ENCODE measurements around the gene ATXN2.

ATXN2 gene

DNA sequence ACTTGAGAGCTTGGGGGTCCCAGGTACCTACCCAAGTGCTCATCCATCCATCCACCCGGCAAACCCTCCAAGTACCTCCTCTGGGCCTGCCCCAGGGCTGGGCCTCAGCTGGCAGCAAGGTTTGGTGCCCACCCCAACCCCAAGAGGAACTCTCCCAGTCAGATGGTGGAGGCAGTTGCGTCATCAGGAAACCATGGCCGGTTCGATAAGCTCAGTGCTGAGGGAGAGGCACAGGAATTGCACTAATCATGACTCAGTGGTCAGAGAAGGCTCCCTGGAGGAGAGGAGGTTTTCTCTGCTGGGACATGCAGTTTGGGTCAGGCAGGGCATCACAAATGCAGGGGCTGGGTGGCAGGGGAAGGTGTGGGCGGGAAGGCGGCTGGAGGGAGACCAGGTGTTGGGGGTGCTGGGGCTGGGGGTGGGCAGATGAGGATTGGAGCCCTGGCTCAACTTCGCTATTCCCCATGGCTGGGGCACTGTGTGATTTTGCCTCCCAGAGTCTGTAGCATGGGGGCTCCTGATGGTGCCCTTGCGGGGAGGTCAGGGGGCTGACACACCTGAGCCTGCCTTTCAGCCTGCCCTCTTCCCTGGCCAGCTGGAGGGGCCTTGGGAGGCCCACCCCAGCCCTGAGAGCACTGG is 161.2 kb downstream of the ATXN2 start:
- H3K27me3 ChIP-seq (ENCODE audit: control insufficient read depth, insufficient read depth, low read length): no peaks in the 10 kb centered on the region
- no peak overlapping the region for H3K4me3 ChIP-seq (ENCODE audit: low read length)
- no peak overlapping the region for H3K27ac ChIP-seq (ENCODE audit: low read length)
- no peaks in the 10 kb centered on the region for H3K36me3 ChIP-seq (ENCODE audit: control insufficient read depth, low read depth, low read length)
- H3K9ac ChIP-seq (ENCODE audit: low read length): no peak overlapping the region
- peaks cover 13% of the 10 kb centered on the region for H3K4me1 ChIP-seq (ENCODE audit: control insufficient read depth, low read depth, low read length)
- H3K9me3 ChIP-seq (ENCODE audit: control insufficient read depth, low read depth, low read length): no peaks in the 10 kb centered on the region

DNA sequence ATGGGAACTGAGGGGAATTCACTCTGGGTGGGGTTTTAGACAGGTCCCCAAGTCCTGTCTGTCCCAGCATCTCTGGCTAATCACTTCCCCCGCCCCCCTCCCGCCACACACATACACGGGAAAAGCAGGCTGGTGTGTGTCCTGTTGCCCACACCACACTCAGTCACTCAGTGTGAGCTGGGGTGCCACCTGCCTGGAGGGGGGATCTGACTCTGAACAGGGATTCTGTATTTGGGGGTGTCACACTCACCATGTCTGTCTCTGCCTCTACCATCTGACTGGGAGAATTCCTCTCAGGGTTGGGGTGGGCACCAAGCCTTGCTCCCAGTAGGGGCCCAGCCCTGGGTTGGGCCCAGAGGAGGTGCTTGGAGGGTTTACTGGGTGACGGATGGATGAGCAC is 162.3 kb downstream of the ATXN2 start:
- Histone ChIP-seq H3K9me3 (ENCODE audit: control insufficient read depth, low read depth, low read length) (no peaks in the 10 kb centered on the region), H3K36me3 (ENCODE audit: control insufficient read depth, low read depth, low read length) (no peaks in the 10 kb centered on the region), H3K27ac (ENCODE audit: low read length) (no peak overlapping the region), H3K4me3 (ENCODE audit: low read length) (no peak overlapping the region), H3K27me3 (ENCODE audit: control insufficient read depth, insufficient read depth, low read length) (no peaks in the 10 kb centered on the region), H3K4me1 (ENCODE audit: control insufficient read depth, low read depth, low read length) (peaks cover 13% of the 10 kb centered on the region), H3K9ac (ENCODE audit: low read length) (no peak overlapping the region)

DNA sequence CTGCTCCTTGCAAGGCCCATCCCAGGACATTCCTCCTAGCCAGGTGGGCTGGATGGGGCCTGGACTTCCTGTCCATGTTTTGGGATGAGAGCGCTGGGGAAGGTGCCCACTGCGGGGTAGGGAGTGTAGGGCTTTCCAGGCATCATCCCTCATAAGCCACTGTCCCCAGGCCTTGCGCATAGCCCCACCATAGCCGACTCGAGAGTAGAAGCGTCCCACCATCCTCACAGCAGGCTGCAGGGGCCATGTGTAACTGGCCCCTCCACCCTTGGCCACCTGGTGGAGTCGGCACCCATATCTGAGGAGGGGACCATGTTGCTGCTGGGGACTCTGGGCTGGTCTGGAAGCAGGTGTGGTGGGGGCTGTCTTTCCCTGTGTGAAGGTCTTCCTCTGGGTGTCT is 162.8 kb downstream of the ATXN2 start:
- H3K4me1 ChIP-seq (ENCODE audit: control insufficient read depth, low read depth, low read length): peaks cover 17% of the 10 kb centered on the region
- H3K27ac ChIP-seq (ENCODE audit: low read length): no peak overlapping the region
- H3K9me3 ChIP-seq (ENCODE audit: control insufficient read depth, low read depth, low read length): no peaks in the 10 kb centered on the region
- no peaks in the 10 kb centered on the region for H3K36me3 ChIP-seq (ENCODE audit: control insufficient read depth, low read depth, low read length)
- no peak overlapping the region for H3K4me3 ChIP-seq (ENCODE audit: low read length)
- H3K9ac ChIP-seq (ENCODE audit: low read length): no peak overlapping the region
- no peaks in the 10 kb centered on the region for H3K27me3 ChIP-seq (ENCODE audit: control insufficient read depth, insufficient read depth, low read length)

DNA sequence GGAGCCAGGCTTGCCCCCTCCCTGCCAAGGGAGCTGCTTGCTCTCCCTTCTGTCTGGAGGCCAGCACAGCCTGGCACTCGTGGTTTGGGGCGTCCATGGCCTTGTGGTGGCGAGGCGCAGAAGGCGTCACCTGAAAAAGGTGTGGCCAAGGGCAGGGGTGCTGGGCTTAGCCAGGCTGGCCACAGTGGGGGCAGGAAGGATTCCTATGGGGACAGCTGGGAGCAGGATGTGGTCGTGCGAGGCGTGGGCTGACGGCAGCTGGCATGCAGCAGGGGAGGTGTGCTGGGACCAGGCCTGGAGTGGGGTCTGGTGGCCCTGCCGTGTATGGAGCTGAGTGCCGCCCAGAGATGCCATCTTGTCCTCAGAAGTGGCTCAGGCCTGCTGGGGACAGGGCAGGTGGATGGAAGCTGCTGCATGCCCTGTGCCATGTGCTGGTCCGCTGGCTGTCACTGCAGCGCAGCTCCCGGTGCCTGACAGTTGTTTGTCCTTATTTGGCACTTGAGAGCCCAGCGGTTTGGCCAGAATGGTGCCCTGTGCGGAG is 163.4 kb downstream of the ATXN2 start:
- H3K4me1 ChIP-seq (ENCODE audit: control insufficient read depth, low read depth, low read length): peaks cover 17% of the 10 kb centered on the region
- H3K27me3 ChIP-seq (ENCODE audit: control insufficient read depth, insufficient read depth, low read length): no peaks in the 10 kb centered on the region
- H3K4me3 ChIP-seq (ENCODE audit: low read length): no peak overlapping the region
- no peak overlapping the region for H3K9ac ChIP-seq (ENCODE audit: low read length)
- no peaks in the 10 kb centered on the region for H3K9me3 ChIP-seq (ENCODE audit: control insufficient read depth, low read depth, low read length)
- no peaks in the 10 kb centered on the region for H3K36me3 ChIP-seq (ENCODE audit: control insufficient read depth, low read depth, low read length)
- H3K27ac ChIP-seq (ENCODE audit: low read length): no peak overlapping the region

DNA sequence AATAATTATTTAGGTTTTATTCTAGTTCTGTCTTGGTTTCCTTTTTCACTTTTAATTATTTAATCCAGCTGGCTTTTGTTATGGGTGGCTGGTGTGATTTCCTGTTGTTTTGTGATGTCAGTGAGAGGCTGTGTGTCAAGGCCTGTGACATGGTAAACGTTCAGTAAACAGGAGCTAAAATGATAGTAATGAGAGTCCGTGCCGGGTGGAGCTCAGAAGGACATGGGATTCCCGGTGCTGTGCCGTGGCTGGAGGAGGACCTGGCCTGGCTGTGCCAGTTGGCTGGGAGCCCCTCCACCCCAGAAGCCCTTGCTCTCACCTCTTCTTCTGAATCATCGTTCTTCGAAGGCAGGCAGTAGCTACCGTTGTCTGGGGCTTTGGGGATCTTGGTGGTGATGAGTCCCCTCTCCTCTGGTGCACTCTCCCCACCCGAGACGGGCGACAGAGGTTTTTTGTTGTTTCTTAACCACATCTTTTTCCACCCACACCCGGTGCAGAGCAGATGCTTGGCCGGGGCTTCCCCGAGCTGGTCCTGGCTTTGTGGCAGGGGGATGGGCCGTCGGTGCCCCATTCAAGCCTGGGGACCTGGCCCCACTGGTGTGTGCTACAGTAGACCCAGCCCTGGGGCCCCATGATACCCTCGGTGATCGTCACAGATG is 164.3 kb downstream of the ATXN2 start:
- Histone ChIP-seq H3K9me3 (ENCODE audit: control insufficient read depth, low read depth, low read length) (no peaks in the 10 kb centered on the region), H3K27ac (ENCODE audit: low read length) (no peak overlapping the region), H3K36me3 (ENCODE audit: control insufficient read depth, low read depth, low read length) (no peaks in the 10 kb centered on the region), H3K4me1 (ENCODE audit: control insufficient read depth, low read depth, low read length) (peaks cover 17% of the 10 kb centered on the region), H3K9ac (ENCODE audit: low read length) (no peak overlapping the region), H3K27me3 (ENCODE audit: control insufficient read depth, insufficient read depth, low read length) (no peaks in the 10 kb centered on the region), H3K4me3 (ENCODE audit: low read length) (no peak overlapping the region)

DNA sequence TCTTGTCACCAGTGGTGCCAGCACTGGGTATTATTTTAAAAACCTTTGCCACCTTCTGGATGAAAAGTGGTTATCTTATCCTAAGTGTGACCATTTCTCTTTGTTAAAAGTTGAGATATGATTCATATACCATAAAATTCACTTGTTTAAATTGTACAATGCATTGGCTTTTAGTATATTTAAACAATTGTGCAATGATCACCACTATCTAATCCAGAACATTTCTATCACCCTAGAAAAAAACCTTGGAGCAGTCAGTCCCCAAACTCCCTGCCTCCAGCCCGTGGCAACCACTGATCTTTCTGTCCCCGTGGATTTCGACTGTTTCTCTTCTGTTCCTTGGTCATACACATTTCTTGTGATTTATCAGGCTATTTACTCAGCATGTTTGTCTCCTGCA is 165.1 kb downstream of the ATXN2 start:
- Histone ChIP-seq H3K9ac (ENCODE audit: low read length) (no peak overlapping the region), H3K9me3 (ENCODE audit: control insufficient read depth, low read depth, low read length) (no peaks in the 10 kb centered on the region), H3K4me3 (ENCODE audit: low read length) (no peak overlapping the region), H3K27ac (ENCODE audit: low read length) (no peak overlapping the region), H3K27me3 (ENCODE audit: control insufficient read depth, insufficient read depth, low read length) (no peaks in the 10 kb centered on the region), H3K36me3 (ENCODE audit: control insufficient read depth, low read depth, low read length) (no peaks in the 10 kb centered on the region), H3K4me1 (ENCODE audit: control insufficient read depth, low read depth, low read length) (peaks cover 17% of the 10 kb centered on the region)

DNA sequence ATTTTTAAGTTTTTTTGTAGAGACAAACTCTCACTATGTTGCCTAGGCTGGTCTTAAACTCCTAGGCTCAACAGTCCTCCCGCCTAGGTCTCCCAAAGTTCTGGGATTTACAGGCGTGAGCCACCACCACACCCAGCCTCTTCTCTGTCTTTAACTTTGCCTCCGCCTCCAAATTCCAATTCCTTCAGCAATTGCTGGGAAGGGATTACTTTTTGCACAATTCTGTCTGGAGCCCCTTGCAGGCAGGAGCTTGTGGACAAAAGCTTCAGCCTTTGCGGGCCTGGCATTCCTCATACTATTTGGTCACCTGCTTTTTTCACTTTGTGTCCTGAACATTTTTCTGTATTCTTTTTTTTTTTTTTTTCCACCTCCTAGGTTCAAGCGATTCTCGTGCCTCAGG is 167.3 kb downstream of the ATXN2 start:
- H3K27ac ChIP-seq (ENCODE audit: low read length): no peak overlapping the region
- no peaks in the 10 kb centered on the region for H3K36me3 ChIP-seq (ENCODE audit: control insufficient read depth, low read depth, low read length)
- H3K27me3 ChIP-seq (ENCODE audit: control insufficient read depth, insufficient read depth, low read length): no peaks in the 10 kb centered on the region
- no peak overlapping the region for H3K4me3 ChIP-seq (ENCODE audit: low read length)
- no peaks in the 10 kb centered on the region for H3K9me3 ChIP-seq (ENCODE audit: control insufficient read depth, low read depth, low read length)
- peaks cover 17% of the 10 kb centered on the region for H3K4me1 ChIP-seq (ENCODE audit: control insufficient read depth, low read depth, low read length)
- H3K9ac ChIP-seq (ENCODE audit: low read length): no peak overlapping the region

DNA sequence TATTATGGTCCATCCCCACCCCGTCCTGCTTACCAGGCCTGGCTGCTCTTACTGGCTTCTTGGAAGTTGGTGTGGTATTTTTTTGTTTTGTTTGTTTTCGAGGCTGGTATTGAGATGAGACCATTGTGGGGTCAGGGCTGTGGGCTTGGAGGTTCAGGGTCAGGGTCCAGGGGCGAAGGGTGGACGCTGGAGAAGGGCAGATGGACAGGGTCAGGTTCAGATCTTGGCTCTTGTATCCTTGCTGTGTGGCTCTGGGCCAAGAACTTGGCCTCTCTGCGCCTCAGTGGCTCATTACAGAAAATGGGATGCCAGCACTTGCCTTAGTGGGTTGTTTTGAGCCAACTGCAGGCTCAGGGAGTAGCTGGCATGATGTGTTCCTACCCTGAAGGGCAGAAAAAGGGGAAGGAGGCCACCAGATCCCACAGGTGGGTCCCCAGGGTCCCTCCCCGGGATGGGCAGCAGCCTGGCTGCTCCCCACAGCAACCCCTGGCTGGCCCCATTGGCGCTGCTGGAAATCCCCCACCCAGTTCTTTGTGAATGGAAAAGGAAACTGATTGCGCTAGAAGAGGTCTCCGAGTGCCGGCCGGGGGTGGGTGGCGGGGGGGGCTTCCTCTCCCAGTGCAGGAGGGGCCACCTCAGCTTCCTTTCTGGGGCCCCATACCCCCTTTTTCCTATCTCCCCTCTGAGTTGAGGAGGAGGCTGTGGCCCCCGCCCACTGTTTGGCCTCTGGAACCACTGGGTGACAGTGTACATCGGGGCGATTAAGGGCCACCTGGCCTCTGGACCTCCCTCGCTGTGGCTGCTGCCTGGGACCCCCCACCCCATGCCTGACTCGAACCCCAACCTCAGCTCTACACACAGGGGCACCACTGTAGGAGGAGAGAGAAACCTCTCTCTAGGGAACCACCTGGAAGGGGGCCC is 168.4 kb downstream of the ATXN2 start:
- peaks cover 3% of the 10 kb centered on the region for H3K36me3 ChIP-seq (ENCODE audit: control insufficient read depth, low read depth, low read length)
- H3K9me3 ChIP-seq (ENCODE audit: control insufficient read depth, low read depth, low read length): no peaks in the 10 kb centered on the region
- H3K4me1 ChIP-seq (ENCODE audit: control insufficient read depth, low read depth, low read length): peaks cover 17% of the 10 kb centered on the region
- H3K9ac ChIP-seq (ENCODE audit: low read length): no peak overlapping the region
- no peaks in the 10 kb centered on the region for H3K27me3 ChIP-seq (ENCODE audit: control insufficient read depth, insufficient read depth, low read length)
- no peak overlapping the region for H3K27ac ChIP-seq (ENCODE audit: low read length)
- no peak overlapping the region for H3K4me3 ChIP-seq (ENCODE audit: low read length)

DNA sequence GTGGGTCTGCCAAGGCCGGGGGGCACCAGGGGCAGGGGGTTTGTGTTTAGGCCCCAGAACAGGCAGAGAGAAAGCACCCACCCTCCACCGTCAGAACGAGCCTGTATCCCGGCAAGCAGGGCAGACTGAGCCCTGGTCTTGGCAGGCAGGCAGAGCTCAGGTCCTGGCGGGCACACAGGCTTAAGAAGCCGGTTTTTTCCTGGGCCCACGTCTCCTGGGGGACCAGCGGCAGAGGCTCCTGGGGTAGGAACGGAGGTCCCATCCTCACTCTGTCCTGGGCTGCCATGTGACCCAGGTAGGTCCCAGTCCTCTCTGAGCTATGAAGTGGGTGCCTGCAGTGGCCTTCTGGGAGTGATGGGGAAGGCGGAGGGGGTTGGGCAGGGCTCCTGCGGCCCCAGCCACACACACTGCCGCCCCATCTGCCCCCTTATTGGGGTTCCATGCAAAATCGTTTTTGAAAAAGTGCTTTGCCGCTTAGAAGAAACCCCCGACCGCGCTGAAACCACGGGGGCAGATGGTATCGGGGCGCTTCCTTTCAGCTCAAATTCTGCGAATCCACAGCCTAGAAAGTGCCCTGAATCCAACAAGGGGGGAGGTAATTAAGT is 169.2 kb downstream of the ATXN2 start:
- Histone ChIP-seq H3K36me3 (ENCODE audit: control insufficient read depth, low read depth, low read length) (peaks cover 3% of the 10 kb centered on the region), H3K27ac (ENCODE audit: low read length) (no peak overlapping the region), H3K4me1 (ENCODE audit: control insufficient read depth, low read depth, low read length) (peaks cover 14% of the 10 kb centered on the region), H3K4me3 (ENCODE audit: low read length) (no peak overlapping the region), H3K9me3 (ENCODE audit: control insufficient read depth, low read depth, low read length) (no peaks in the 10 kb centered on the region), H3K9ac (ENCODE audit: low read length) (no peak overlapping the region), H3K27me3 (ENCODE audit: control insufficient read depth, insufficient read depth, low read length) (no peaks in the 10 kb centered on the region)

DNA sequence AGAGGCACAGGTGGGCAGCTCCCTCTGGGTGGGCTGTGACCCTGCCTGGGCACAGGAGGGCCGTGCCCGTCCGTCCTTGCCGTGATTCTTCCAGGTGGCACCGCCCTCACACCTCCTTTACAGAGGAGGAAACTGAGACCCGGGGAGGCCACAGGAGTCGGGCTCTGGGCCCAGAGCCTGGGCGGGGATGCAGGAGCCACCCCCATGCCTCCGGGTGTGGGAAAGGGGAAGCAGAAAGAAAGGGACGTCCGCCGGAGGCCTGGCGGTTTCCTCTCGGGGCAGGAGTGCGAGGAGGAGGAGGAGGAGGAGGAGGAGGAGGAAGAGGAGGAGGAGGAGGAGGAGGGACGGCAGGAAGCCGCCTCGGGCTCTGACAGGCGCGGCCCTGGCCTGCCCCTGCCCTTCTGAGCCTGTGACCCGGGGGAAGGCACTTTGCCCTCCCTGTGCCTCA is 170.4 kb downstream of the ATXN2 start:
- Histone ChIP-seq H3K27me3 (ENCODE audit: control insufficient read depth, insufficient read depth, low read length) (no peaks in the 10 kb centered on the region), H3K4me3 (ENCODE audit: low read length) (no peak overlapping the region), H3K36me3 (ENCODE audit: control insufficient read depth, low read depth, low read length) (peaks cover 3% of the 10 kb centered on the region), H3K4me1 (ENCODE audit: control insufficient read depth, low read depth, low read length) (peaks cover 11% of the 10 kb centered on the region), H3K27ac (ENCODE audit: low read length) (no peak overlapping the region), H3K9ac (ENCODE audit: low read length) (no peak overlapping the region), H3K9me3 (ENCODE audit: control insufficient read depth, low read depth, low read length) (no peaks in the 10 kb centered on the region)

DNA sequence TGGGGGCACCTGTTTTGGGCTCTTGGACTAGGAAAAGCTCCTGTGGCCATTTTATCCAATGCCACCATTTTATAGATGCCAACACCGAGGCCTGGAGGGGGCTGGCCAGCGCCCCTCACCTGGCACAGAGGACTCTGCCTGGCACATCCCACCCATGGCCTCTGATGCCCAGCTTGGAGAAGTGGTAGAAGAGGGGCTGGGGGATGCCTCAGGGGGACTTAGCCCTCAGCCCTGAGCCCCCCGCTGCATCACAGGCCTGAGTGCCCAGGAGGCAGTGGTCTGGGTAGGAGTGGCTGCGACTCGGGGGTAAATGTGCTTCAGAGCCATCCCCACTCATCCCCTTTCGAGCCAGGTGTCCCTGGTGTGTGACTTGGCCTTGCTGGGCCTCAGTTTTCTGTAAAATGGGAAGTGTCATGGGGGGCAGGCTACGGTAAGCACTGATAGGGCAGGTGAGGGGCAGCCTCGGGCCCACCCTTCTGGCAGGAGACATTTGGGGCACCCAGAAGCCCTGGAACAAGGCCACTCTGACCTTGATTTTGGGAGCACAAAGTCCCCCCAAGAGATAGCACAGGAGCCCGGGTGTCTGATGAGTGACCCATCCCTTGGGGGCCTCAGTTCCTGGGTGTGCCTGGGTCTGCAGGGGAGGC is 170.9 kb downstream of the ATXN2 start:
- Histone ChIP-seq H3K4me1 (ENCODE audit: control insufficient read depth, low read depth, low read length) (peaks cover 11% of the 10 kb centered on the region), H3K27ac (ENCODE audit: low read length) (no peak overlapping the region)

More for the DNA sequence above, 170.9 kb downstream of the ATXN2 start:
- H3K36me3 ChIP-seq (ENCODE audit: control insufficient read depth, low read depth, low read length): peaks cover 3% of the 10 kb centered on the region
- no peak overlapping the region for H3K9ac ChIP-seq (ENCODE audit: low read length)
- no peak overlapping the region for H3K4me3 ChIP-seq (ENCODE audit: low read length)
- no peaks in the 10 kb centered on the region for H3K9me3 ChIP-seq (ENCODE audit: control insufficient read depth, low read depth, low read length)
- H3K27me3 ChIP-seq (ENCODE audit: control insufficient read depth, insufficient read depth, low read length): no peaks in the 10 kb centered on the region

Measured in iPS-18a (cell line).